ENCODE measurements around the gene RHPN2. TPM values are rescaled to one million over a fixed set of nuclear protein-coding genes. Genes with fewer than 3 reads are reported as not detected.

Gene RHPN2
- total RNA-seq = 1 to 10 TPM; 5.1 to 5.7 TPM

DNA sequence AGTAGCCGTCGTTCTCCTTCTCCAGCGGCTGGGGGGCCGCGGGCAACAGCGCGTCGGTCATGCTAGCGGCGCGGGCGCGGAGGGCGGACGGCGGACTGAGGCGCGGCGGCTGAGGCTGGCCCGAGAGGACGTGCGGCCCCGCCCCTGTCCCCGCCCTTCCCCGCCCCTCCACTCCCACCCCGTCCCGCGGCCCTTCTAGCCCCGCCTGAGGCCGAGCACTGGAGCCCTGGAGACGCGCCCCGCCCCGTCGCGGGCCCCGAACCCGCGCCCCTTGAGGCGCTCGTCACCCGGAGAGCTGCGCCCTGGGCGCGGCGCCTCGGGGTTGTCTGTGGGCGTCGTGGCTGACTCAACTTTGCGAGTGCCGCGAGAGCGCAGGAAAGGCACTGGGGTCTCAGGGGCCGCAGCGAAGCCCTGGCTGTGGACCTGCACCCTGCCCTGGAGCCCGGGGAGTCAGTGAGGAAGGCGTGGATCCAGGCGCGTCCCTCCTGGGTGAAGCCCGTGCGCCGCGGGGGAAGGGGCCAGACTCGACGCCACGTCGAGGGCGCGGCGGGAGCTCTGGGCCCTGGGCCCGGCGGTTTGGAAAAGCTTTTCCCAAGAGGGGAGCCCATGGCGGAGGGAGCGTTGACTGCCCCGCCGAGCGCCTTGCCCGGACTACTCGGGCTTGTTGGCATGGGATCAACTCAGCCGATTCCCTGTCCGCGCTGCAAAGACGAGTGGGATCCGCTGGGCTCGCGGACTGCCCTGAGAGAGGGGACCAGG is at the start of gene RHPN2:
TSS of gene RHPN2 (minus strand) at position 97 of the 759 bp plus-strand sequence. CDS start at position 61, 36 bp downstream.
- intact Hi-C loops (cut with DNase I, micrococcal nuclease) = loop anchor here in 1 of 2 experiments (1.0 kb wide), 5 partner anchors 16 to 390 kb away; partner anchors contain the start of genes ANKRD27, FAAP24, GPATCH1 and RGS9BP
- ATAC-seq (peak; percentile 95), DNase-seq (peak; percentile 82)
- ChIA-PET POLR2A (no interaction called here), CTCF (no interaction called here)
- peaks cover 3% of the 10 kb centered on the region for H3K4me1 Mint-ChIP-seq
- no peaks in the 10 kb centered on the region for H3K36me3 Mint-ChIP-seq (ENCODE audit: low read depth)
- H3K9me3 Mint-ChIP-seq (ENCODE audit: low read depth) = no peaks in the 10 kb centered on the region
- H3K27me3 Mint-ChIP-seq = peaks cover 28% of the 10 kb centered on the region
- no peak within 1 kb of the TSS for H3K27ac Mint-ChIP-seq
- H3K4me3 Mint-ChIP-seq = peak within 1 kb of the TSS; percentile 67

GRCh38 chr19:33114312-33114711 is 49.6 kb upstream of the RHPN2 start:
- ChIA-PET CTCF (interaction anchor here (1.1 to 1.7 kb wide), 2 partner anchors 9 to 11 kb away, joined by 4 to 5 read pairs; no protein-coding TSS in a partner anchor), POLR2A (no interaction called here)
- DNase-seq = no peak
- no peaks in the 10 kb centered on the region for H3K27me3 Mint-ChIP-seq
- H3K9me3 Mint-ChIP-seq (ENCODE audit: low read depth) = no peaks in the 10 kb centered on the region
- no peak for ATAC-seq
- intact Hi-C loops (cut with DNase I, micrococcal nuclease) = no loop called here
- no peak overlapping the region for H3K4me3 Mint-ChIP-seq
- H3K36me3 Mint-ChIP-seq (ENCODE audit: low read depth) = peaks cover 54% of the 10 kb centered on the region
- no peaks in the 10 kb centered on the region for H3K4me1 Mint-ChIP-seq
- no peak overlapping the region for H3K27ac Mint-ChIP-seq

DNA sequence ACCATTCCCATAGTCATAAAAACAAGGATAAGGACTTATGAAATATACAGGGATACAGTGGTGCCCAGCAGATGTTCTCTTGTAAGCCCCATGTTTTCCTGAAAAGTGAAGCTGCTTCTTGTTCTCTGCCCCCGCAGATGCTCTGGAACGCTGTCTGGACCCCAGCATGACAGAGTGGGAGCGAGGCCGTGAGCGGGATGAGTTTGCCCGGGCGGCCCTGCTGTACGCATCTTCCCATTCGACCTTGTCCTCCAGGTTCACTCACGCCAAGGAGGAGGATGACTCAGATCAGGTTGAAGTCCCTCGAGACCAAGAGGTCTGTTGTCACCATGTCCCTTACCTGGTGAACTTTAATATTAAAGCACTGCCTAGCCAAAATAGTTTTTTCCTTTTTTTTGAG is 46.9 kb upstream of the RHPN2 start:
- H3K4me1 Mint-ChIP-seq = no peaks in the 10 kb centered on the region
- CTCF ChIA-PET = no interaction called here
- POLR2A ChIA-PET = no interaction called here
- no peak overlapping the region for H3K27ac Mint-ChIP-seq
- H3K27me3 Mint-ChIP-seq = no peaks in the 10 kb centered on the region
- intact Hi-C loops (cut with DNase I, micrococcal nuclease) = no loop called here
- DNase-seq = no peak
- H3K4me3 Mint-ChIP-seq = no peak overlapping the region
- no peak for ATAC-seq
- no peaks in the 10 kb centered on the region for H3K9me3 Mint-ChIP-seq (ENCODE audit: low read depth)
- H3K36me3 Mint-ChIP-seq (ENCODE audit: low read depth) = peaks cover 46% of the 10 kb centered on the region

DNA sequence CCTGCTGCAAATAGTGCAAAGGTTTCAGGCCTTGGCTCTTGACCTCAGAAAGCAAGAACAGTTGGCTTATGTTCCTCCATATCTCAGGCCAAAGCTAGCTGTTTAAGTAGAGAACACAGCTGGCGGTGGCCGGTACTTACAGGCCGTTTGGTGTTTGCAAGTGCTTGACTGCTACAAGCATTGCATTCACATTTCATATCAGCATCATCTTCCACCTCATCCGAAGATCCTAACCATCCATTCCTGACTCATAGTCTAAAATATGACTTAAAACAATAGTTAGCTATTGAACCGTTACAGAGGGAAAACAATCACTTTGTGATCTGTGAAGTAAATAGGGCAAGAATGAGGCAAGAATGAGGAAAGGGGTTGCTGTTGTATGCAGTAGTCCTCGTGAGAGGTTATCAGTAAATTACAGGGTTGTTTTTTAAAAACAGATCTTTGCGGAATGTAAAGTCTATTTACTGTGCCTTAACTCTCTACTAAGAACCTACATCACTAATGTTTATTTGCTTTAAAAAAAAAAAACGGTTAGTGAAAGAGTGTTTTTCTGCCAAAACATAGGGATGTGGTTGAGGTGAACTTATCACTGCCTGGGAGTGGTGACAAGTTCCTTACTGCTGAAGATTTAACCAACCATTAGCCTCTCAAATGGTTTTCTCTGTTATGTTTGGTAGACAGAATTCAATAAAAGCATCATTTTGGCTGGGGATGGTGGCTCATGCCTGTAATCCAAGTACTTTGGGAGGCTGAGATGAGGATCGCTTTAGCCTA is 45.6 kb upstream of the RHPN2 start:
- no peaks in the 10 kb centered on the region for H3K27me3 Mint-ChIP-seq

GRCh38 chr19:33108161-33108560 is 43.5 kb upstream of the RHPN2 start:
- intact Hi-C loops (cut with DNase I, micrococcal nuclease) = no loop called here
- ChIA-PET CTCF (interaction anchor here (0.7 to 1.2 kb wide), 2 partner anchors 17 to 280 kb away, joined by 3 to 4 read pairs; no protein-coding TSS in a partner anchor), POLR2A (no interaction called here)
- ATAC-seq (no peak), DNase-seq (no peak)
- no peaks in the 10 kb centered on the region for H3K27me3 Mint-ChIP-seq
- H3K4me1 Mint-ChIP-seq = no peaks in the 10 kb centered on the region
- H3K27ac Mint-ChIP-seq = no peak overlapping the region
- no peak overlapping the region for H3K4me3 Mint-ChIP-seq
- peaks cover 34% of the 10 kb centered on the region for H3K36me3 Mint-ChIP-seq (ENCODE audit: low read depth)
- no peaks in the 10 kb centered on the region for H3K9me3 Mint-ChIP-seq (ENCODE audit: low read depth)

More for the DNA sequence above, 45.6 kb upstream of the RHPN2 start:
- intact Hi-C loops (cut with DNase I, micrococcal nuclease) = no loop called here
- POLR2A ChIA-PET = no interaction called here
- DNase-seq (no peak), ATAC-seq (no peak)
- Mint-ChIP-seq H3K36me3 (ENCODE audit: low read depth) (peaks cover 40% of the 10 kb centered on the region), H3K4me1 (no peaks in the 10 kb centered on the region), H3K9me3 (ENCODE audit: low read depth) (no peaks in the 10 kb centered on the region), H3K27ac (no peak overlapping the region), H3K4me3 (no peak overlapping the region)
- CTCF ChIA-PET = no interaction called here

GRCh38 chr19:33102893-33103292 is 38.2 kb upstream of the RHPN2 start:
- Mint-ChIP-seq H3K27ac (no peak overlapping the region), H3K9me3 (ENCODE audit: low read depth) (no peaks in the 10 kb centered on the region), H3K4me3 (no peak overlapping the region), H3K4me1 (no peaks in the 10 kb centered on the region), H3K36me3 (ENCODE audit: low read depth) (peaks cover 36% of the 10 kb centered on the region), H3K27me3 (no peaks in the 10 kb centered on the region)
- CTCF ChIA-PET = interaction anchor here (1.5 kb wide), 1 partner anchor 10 kb away, joined by 4 read pairs; no protein-coding TSS in a partner anchor
- DNase-seq (no peak), ATAC-seq (no peak)
- POLR2A ChIA-PET = no interaction called here
- intact Hi-C loops (cut with DNase I, micrococcal nuclease) = no loop called here

DNA sequence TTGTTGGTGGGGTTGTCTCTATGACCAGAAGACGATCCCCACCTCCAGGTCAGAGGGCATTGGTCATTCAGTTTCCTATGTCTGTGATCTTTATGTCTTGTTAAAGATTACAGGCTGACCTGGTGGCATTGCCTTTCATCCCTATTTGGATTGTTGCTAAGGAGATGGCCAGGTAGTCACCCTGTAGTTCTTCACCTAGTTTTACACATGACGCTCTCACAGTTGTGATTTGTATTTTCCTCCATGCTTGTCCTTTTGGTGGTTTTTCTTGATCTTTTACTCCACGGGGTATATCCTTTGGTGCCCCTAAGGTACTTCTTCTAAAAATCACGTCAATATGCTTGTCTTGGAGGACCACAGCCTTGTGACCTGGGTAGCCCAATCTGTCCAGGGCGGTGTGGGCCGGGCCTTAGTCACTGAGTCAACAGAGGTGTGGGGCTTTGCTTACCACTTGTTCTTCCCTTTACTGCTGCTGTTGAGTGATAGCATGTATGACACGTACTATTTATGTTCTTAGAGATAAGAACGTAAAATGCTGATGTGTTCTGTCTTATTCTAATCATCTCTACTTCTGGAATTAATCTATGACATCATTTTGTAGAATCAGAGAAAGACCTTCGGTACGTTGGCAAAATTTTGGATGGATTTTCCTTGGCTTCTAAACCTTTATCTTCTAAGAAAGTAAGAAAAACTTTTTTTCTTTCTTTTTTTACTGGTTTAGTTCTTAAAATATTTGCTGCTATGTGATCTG is 36.4 kb upstream of the RHPN2 start:
- no peaks in the 10 kb centered on the region for H3K9me3 Mint-ChIP-seq (ENCODE audit: low read depth)
- ATAC-seq = no peak
- no peak overlapping the region for H3K27ac Mint-ChIP-seq
- H3K4me3 Mint-ChIP-seq = no peak overlapping the region
- CTCF ChIA-PET = interaction anchor here (1.0 kb wide), 1 partner anchor 76 kb away, joined by 3 read pairs; no protein-coding TSS in a partner anchor
- peaks cover 42% of the 10 kb centered on the region for H3K36me3 Mint-ChIP-seq (ENCODE audit: low read depth)
- no peaks in the 10 kb centered on the region for H3K27me3 Mint-ChIP-seq
- POLR2A ChIA-PET = no interaction called here
- intact Hi-C loops (cut with DNase I, micrococcal nuclease) = no loop called here
- no peak for DNase-seq
- H3K4me1 Mint-ChIP-seq = no peaks in the 10 kb centered on the region

- Mint-ChIP-seq H3K4me1 (no peaks in the 10 kb centered on the region), H3K27ac (no peak overlapping the region), H3K36me3 (ENCODE audit: low read depth) (peaks cover 55% of the 10 kb centered on the region), H3K27me3 (no peaks in the 10 kb centered on the region), H3K9me3 (ENCODE audit: low read depth) (no peaks in the 10 kb centered on the region), H3K4me3 (no peak overlapping the region)
- ATAC-seq (no peak), DNase-seq (no peak)
- ChIA-PET CTCF (interaction anchor here (0.6 kb wide), 1 partner anchor 29 kb away, joined by 3 read pairs; no protein-coding TSS in a partner anchor), POLR2A (no interaction called here)
- intact Hi-C loops (cut with DNase I, micrococcal nuclease) = no loop called here
These were observed 33.4 kb upstream of the RHPN2 start for GRCh38 chr19:33098055-33098534.

DNA sequence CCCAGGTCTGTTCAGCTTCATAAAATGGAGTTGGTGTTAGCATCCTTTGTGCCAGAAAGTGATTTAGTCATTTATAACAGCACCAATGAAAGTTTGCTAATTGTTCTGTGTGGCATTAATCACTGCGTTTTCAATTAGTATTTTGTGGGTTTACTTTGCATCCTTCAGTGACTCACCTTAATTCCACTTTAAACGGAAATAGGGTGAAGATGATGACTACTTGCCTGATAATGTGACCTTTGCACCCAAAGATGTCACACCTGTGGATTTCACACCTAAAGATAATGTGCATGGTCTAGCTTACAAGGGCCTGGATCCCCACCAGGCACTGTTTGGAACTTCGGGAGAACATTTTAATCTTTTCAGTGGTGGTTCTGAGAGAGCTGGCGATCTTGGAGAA is 31.3 kb upstream of the RHPN2 start:
- Mint-ChIP-seq H3K27ac (peak overlapping the region; percentile 20), H3K36me3 (ENCODE audit: low read depth) (peaks cover 53% of the 10 kb centered on the region), H3K4me1 (no peaks in the 10 kb centered on the region), H3K4me3 (no peak overlapping the region), H3K27me3 (no peaks in the 10 kb centered on the region), H3K9me3 (ENCODE audit: low read depth) (no peaks in the 10 kb centered on the region)
- ChIA-PET POLR2A (interaction anchor here (0.6 kb wide), 1 partner anchor 31 kb away, joined by 3 read pairs; no protein-coding TSS in a partner anchor), CTCF (interaction anchor here (1.0 kb wide), 1 partner anchor 32 kb away, joined by 3 read pairs; no protein-coding TSS in a partner anchor)
- intact Hi-C loops (cut with DNase I, micrococcal nuclease) = no loop called here
- DNase-seq = no peak
- ATAC-seq = peak; percentile 9

DNA sequence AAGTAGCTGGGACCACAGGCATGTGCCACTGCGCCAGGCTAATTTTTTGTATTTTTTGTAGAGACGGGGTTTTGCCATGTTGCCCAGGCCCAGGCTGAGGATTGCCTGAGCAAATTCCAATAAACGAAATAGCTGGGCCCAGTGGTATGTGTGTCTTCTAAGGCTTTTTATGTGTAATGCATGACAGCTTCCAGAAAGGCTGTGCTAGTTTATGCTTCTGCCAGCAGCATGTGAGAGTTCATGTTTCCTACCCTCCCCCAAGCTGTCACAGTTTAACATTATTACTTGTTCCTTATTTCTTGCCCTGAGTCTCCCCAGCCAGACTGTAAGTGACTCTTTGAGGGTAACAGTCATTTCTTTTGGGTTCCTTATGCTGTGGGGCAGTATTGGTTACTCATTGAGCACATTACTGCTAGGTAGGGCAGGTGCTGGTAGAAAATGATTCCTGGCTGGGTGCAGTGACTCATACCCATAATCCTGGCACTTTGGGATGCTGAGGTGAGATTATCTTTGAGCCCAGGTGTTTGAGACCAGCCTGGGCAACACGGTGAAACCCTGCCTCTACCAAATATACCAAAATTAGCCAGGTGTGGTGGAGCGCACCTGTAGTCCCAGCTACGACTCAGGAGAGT is 29.9 kb upstream of the RHPN2 start:
- peak; percentile 19 for ATAC-seq
- no peak for DNase-seq
- Mint-ChIP-seq H3K4me1 (no peaks in the 10 kb centered on the region), H3K9me3 (ENCODE audit: low read depth) (no peaks in the 10 kb centered on the region), H3K27me3 (no peaks in the 10 kb centered on the region), H3K4me3 (no peak overlapping the region), H3K36me3 (ENCODE audit: low read depth) (peaks cover 59% of the 10 kb centered on the region), H3K27ac (no peak overlapping the region)
- CTCF ChIA-PET = interaction anchor here (0.9 kb wide), 1 partner anchor 32 kb away, joined by 3 read pairs; no protein-coding TSS in a partner anchor
- intact Hi-C loops (cut with DNase I, micrococcal nuclease) = no loop called here
- POLR2A ChIA-PET = interaction anchor here (1.2 kb wide), 1 partner anchor 9 kb away, joined by 5 read pairs; no protein-coding TSS in a partner anchor
